Testis (tissue), 3 donors: ENCODE measurements around the gene PRCP. TPM values are rescaled to one million over a fixed set of nuclear protein-coding genes. Genes with fewer than 3 reads are reported as not detected.

ENCODE experiments used
- DNase-seq: peaks from one replicate; pipeline ENCODE4 v3.0.0-alpha.2; 2019
- H3K27ac ChIP-seq, 2 donors: fragments of 200-600 bp; sonication (generic); one replicate each; pipeline ENCODE4 v1.5.1; 2019
- H3K27me3 ChIP-seq: fragments of 200-600 bp; sonication (generic); one replicate; pipeline ENCODE4 v1.5.1; 2019
- H3K36me3 ChIP-seq: fragments of 200-600 bp; sonication (generic); one replicate; pipeline ENCODE4 v1.5.1; 2017; ENCODE audit warnings: low read depth; ENCODE audit errors: missing control alignments
- H3K4me1 ChIP-seq: fragments of 200-600 bp; sonication (generic); one replicate; pipeline ENCODE4 v1.5.1; 2019
- H3K4me3 ChIP-seq, 2 donors: fragments of 200-600 bp; sonication (generic); one replicate each; pipeline ENCODE4 v1.5.1; 2017 to 2019
- H3K9me3 ChIP-seq: fragments of 200-600 bp; sonication (generic); one replicate; pipeline ENCODE4 v1.5.1; 2017
- CTCF ChIP-seq, 3 experiments: fragments of 450-650 bp in 2 of 3; fragments of 200-600 bp in 1 of 3; sonication (generic) in 1 of 3; IDR thresholded peaks; one replicate each; pipeline ENCODE4 v1.5.1; 2016 to 2019; ENCODE audit warnings: antibody characterized with exemption in 3 of 3, mild to moderate bottlenecking in 2 of 3, moderate library complexity in 1 of 3
- POLR2A ChIP-seq: fragments of 450-650 bp; IDR thresholded peaks from one replicate; pipeline ENCODE4 v1.6.1; 2017; ENCODE audit warnings: antibody characterized with exemption, mild to moderate bottlenecking, moderate library complexity
- WGBS, 2 donors: methylation state at CpG; one replicate each; pipeline ENCODE4 v1.1.5; 2018; 5-methylcytosine and 5-hydroxymethylcytosine counted together
- intact Hi-C: fragments of 100-400 bp; cut with DNase I; formaldehyde crosslinking; loops from one replicate; pipeline ENCODE4 v1.15.1; 2023; ENCODE audit warnings: low total_unique reads
- polyA plus RNA-seq: library from polyadenylated mRNA; stranded (reverse); fragments of 350-450 nt; fragmentation: Illumina TruSeq; extraction: RNeasy Lipid Tissue Mini Kit (QIAGEN cat#74804); gene quantifications from one replicate; pipeline ENCODE4 v1.2.3, GENCODE V29; 2014; ENCODE audit warnings: low read depth, low replicate concordance; ENCODE audit not compliant: insufficient read depth
- total RNA-seq, 2 donors: library from RNA; depleted of rRNA; stranded (reverse); fragments of >200 nt; gene quantifications; one replicate each; pipeline ENCODE4 v1.2.3, GENCODE V29; 2016

Gene PRCP
- total and polyA plus RNA-seq, 3 donors from 2014 or later, result 41.3 to 118 (median 46.9) TPM

- TF ChIP-seq CTCF (IDR thresholded peaks at IDR 0.05) (no peak), POLR2A (no peak)
- intact Hi-C loops, result no loop called here
- H3K9me3 ChIP-seq, result no peaks in the 10 kb centered on the region
- H3K27me3 ChIP-seq, result no peaks in the 10 kb centered on the region
- no peak overlapping the region for H3K4me3 ChIP-seq
- H3K36me3 ChIP-seq, result no peaks in the 10 kb centered on the region
- no peak for DNase-seq
- no peak overlapping the region for H3K27ac ChIP-seq
- H3K4me1 ChIP-seq, result no peaks in the 10 kb centered on the region
These were observed 73.7 kb downstream of the PRCP start for GRCh38 chr11:82826526-82826925.

GRCh38 chr11:82823647-82824619 lies 76.3 kb downstream of the PRCP start:
- DNase-seq, result no peak
- no peak overlapping the region for H3K27ac ChIP-seq
- TF ChIP-seq POLR2A, result no peak
- TF ChIP-seq CTCF (IDR thresholded peaks at IDR 0.05), result no peak
- no peaks in the 10 kb centered on the region for H3K36me3 ChIP-seq
- no peaks in the 10 kb centered on the region for H3K9me3 ChIP-seq
- intact Hi-C loops, result no loop called here
- no peaks in the 10 kb centered on the region for H3K4me1 ChIP-seq
- WGBS, 2 donors, result 22 to 57% methylated on average over 2 of the region's 2 CpGs
- H3K27me3 ChIP-seq, result no peaks in the 10 kb centered on the region
- H3K4me3 ChIP-seq, result no peak overlapping the region

- Histone ChIP-seq H3K27me3 (no peaks in the 10 kb centered on the region), H3K4me3 (no peak overlapping the region), H3K27ac (no peak overlapping the region), H3K9me3 (no peaks in the 10 kb centered on the region), H3K4me1 (no peaks in the 10 kb centered on the region), H3K36me3 (no peaks in the 10 kb centered on the region)
- no peak for TF ChIP-seq CTCF (IDR thresholded peaks at IDR 0.05)
- TF ChIP-seq POLR2A, result no peak
- WGBS, 2 donors, result 82 to 93% methylated on average over 10 of the region's 10 CpGs
- DNase-seq, result no peak
- intact Hi-C loops, result no loop called here
These were observed 81.7 kb downstream of the PRCP start for GRCh38 chr11:82818409-82819043.

GRCh38 chr11:82815406-82815805 lies 84.8 kb downstream of the PRCP start:
- TF ChIP-seq CTCF (IDR thresholded peaks at IDR 0.05), result no peak
- TF ChIP-seq POLR2A, result no peak
- H3K27me3 ChIP-seq, result no peaks in the 10 kb centered on the region
- H3K9me3 ChIP-seq, result no peaks in the 10 kb centered on the region
- H3K4me1 ChIP-seq, result no peaks in the 10 kb centered on the region
- intact Hi-C loops, result no loop called here
- H3K36me3 ChIP-seq, result no peaks in the 10 kb centered on the region
- no peak overlapping the region for H3K27ac ChIP-seq
- WGBS, 2 donors, result 49 to 59% methylated on average over 2 of the region's 2 CpGs
- H3K4me3 ChIP-seq, result no peak overlapping the region
- no peak for DNase-seq
